OCI-LY7 (cell line): Measurements from ENCODE around the gene ZIC2. TPM values are rescaled to one million over a fixed set of nuclear protein-coding genes. Genes with fewer than 3 reads are reported as not detected.

ENCODE experiments used
- BruUV-seq: library from RNA; stranded (reverse); fragments of 400-500 nt; replicated peaks from 2 replicates; lab custom pipeline; 2021; lab: Mats Ljungman, UMichigan
- CTCF ChIA-PET: fragments of 300-600 bp; sonication (Branson Sonifier 250); formaldehyde crosslinking; loops from one replicate; lab custom pipeline; 2022; ENCODE audit warnings: antibody characterized with exemption; ENCODE audit not compliant: unreplicated experiment; lab: Charles Lee
- POLR2A ChIA-PET: fragments of 300-600 bp; sonication (Branson Sonifier 250); formaldehyde crosslinking; loops from one replicate; lab custom pipeline; 2022; ENCODE audit warnings: antibody characterized with exemption; lab: Charles Lee
- DNase-seq: peaks from one replicate; pipeline ENCODE4 v3.0.0-alpha.2; 2015; ENCODE audit warnings: low spot score
- H2AFZ ChIP-seq: fragments of 200-600 bp; sonication (generic), shearing (Covaris generic); 2 replicates; pipeline ENCODE4 v1.6.1; 2014; ENCODE audit warnings: mild to moderate bottlenecking, antibody characterized with exemption, low read length, moderate library complexity
- H3K27ac ChIP-seq: fragments of 200-600 bp; sonication (generic); 2 replicates; pipeline ENCODE4 v1.5.1; 2014; ENCODE audit warnings: mixed run types, low read depth, mild to moderate bottlenecking, moderate library complexity, low read length, inconsistent platforms; ENCODE audit not compliant: poor library complexity, severe bottlenecking
- H3K36me3 ChIP-seq: fragments of 200-600 bp; sonication (generic); 2 replicates; pipeline ENCODE4 v1.6.1; 2014; ENCODE audit warnings: mild to moderate bottlenecking, antibody characterized with exemption, low read length, moderate library complexity, mixed read lengths; ENCODE audit not compliant: insufficient read depth
- H3K4me1 ChIP-seq: fragments of 200-600 bp; sonication (generic); 2 replicates; pipeline ENCODE4 v1.5.1; 2014; ENCODE audit warnings: mild to moderate bottlenecking, low read length; ENCODE audit not compliant: insufficient read depth, poor library complexity, severe bottlenecking
- H3K4me2 ChIP-seq: fragments of 200-600 bp; sonication (generic); 2 replicates; pipeline ENCODE4 v1.6.1; 2014; ENCODE audit warnings: mild to moderate bottlenecking, low read length
- H3K4me3 ChIP-seq: fragments of 200-600 bp; sonication (generic); 2 replicates; pipeline ENCODE4 v1.5.1; 2014; ENCODE audit warnings: mild to moderate bottlenecking, low read depth, low read length; ENCODE audit not compliant: poor library complexity, severe bottlenecking
- H3K79me2 ChIP-seq: fragments of 200-600 bp; sonication (generic); 2 replicates; pipeline ENCODE4 v1.6.1; 2016; ENCODE audit warnings: low read depth, mild to moderate bottlenecking, low read length, moderate library complexity, mixed read lengths; ENCODE audit not compliant: insufficient read depth
- H3K9me2 ChIP-seq: fragments of 200-600 bp; sonication (generic); 2 replicates; pipeline ENCODE4 v1.6.1; 2016; ENCODE audit warnings: mild to moderate bottlenecking, low read length, mixed read lengths; ENCODE audit not compliant: insufficient read depth
- H3K9me3 ChIP-seq: fragments of 200-600 bp; sonication (generic); 2 replicates; pipeline ENCODE4 v1.6.1; 2014; ENCODE audit warnings: mild to moderate bottlenecking, mixed run types, low read length, mixed read lengths
- H4K20me1 ChIP-seq: fragments of 200-600 bp; sonication (generic); 2 replicates; pipeline ENCODE4 v1.6.1; 2014; ENCODE audit warnings: mild to moderate bottlenecking, antibody characterized with exemption, low read length, moderate library complexity, mixed read lengths; ENCODE audit not compliant: insufficient read depth
- CTCF ChIP-seq: fragments of 200-600 bp; sonication (generic); conservative IDR thresholded peaks from 2 replicates; pipeline ENCODE4 v1.5.1; 2014; ENCODE audit warnings: mild to moderate bottlenecking, antibody characterized with exemption, low read length, moderate library complexity, mixed read lengths
- EZH2phosphoT487 ChIP-seq: fragments of 200-600 bp; sonication (generic); IDR thresholded peaks from 2 replicates; pipeline ENCODE4 v1.6.1; 2018; ENCODE audit warnings: low read depth, borderline replicate concordance, mild to moderate bottlenecking, mixed run types, antibody characterized with exemption, low read length, moderate library complexity, mixed read lengths
- intact Hi-C: fragments of 100-400 bp; cut with micrococcal nuclease; formaldehyde crosslinking; loops from one replicate; pipeline ENCODE4 v1.10.0; 2022; ENCODE audit not compliant: unreplicated experiment
- total RNA-seq, 2 experiments: library from RNA; depleted of rRNA in 1 of 2; stranded (reverse); fragments of >200 nt in 1 of 2; shearing (Covaris generic) in 1 of 2; gene quantifications; 2 replicates each; pipeline ENCODE4 v1.2.3, GENCODE V29; 2014 to 2022

Gene ZIC2
- total RNA-seq, 2 experiments from 2014 or later: not detected

GRCh38 chr13:99980824-99981734 is 505 bp upstream of the ZIC2 start:
- H3K36me3 ChIP-seq: no peaks in the 10 kb centered on the region
- H3K9me2 ChIP-seq: no peaks in the 10 kb centered on the region
- no peak overlapping the region for H3K4me2 ChIP-seq
- H3K27ac ChIP-seq: no peak overlapping the region
- TF ChIP-seq CTCF (no peak), EZH2phosphoT487 (no peak)
- H2AFZ ChIP-seq: no peak overlapping the region
- CTCF ChIA-PET: no interaction called here
- POLR2A ChIA-PET: no interaction called here
- intact Hi-C loops: no loop called here
- H3K9me3 ChIP-seq: no peaks in the 10 kb centered on the region
- H3K79me2 ChIP-seq: no peaks in the 10 kb centered on the region
- BruUV-seq: no TSS peak
- DNase-seq: no peak
- H3K4me1 ChIP-seq: no peaks in the 10 kb centered on the region
- no peak overlapping the region for H3K4me3 ChIP-seq
- no peaks in the 10 kb centered on the region for H4K20me1 ChIP-seq

- Histone ChIP-seq H3K4me3 (no peak overlapping the region), H4K20me1 (no peaks in the 10 kb centered on the region), H3K27ac (no peak overlapping the region), H3K4me2 (no peak overlapping the region), H2AFZ (no peak overlapping the region), H3K9me3 (no peaks in the 10 kb centered on the region), H3K36me3 (no peaks in the 10 kb centered on the region), H3K9me2 (no peaks in the 10 kb centered on the region), H3K4me1 (no peaks in the 10 kb centered on the region), H3K79me2 (no peaks in the 10 kb centered on the region)
- intact Hi-C loops: no loop called here
- no TSS peak for BruUV-seq
- CTCF ChIA-PET: no interaction called here
- POLR2A ChIA-PET: no interaction called here
- DNase-seq: no peak
- TF ChIP-seq EZH2phosphoT487 (no peak), CTCF (no peak)
Observed at GRCh38 chr13:99982036-99982730, 599 bp downstream of the ZIC2 start.
